CD14-positive monocyte (primary cell): ENCODE results near the gene SYNCRIP. TPM values are rescaled to one million over a fixed set of nuclear protein-coding genes. Genes with fewer than 3 reads are reported as not detected.
"Not testable (repeated sequence)": the region's sequence is repeated elsewhere in the genome, so short reads cannot be mapped to it uniquely, and the experiment has no call there.

Experiments
- DNase-seq, 3 donors: peaks; one replicate each; pipeline ENCODE4 v3.0.0-alpha.2; 2011 to 2022
- H2AFZ ChIP-seq: 2 replicates; pipeline ENCODE4 v1.6.0; 2012; ENCODE audit warnings: mild to moderate bottlenecking, low read depth, low read length, inconsistent platforms; ENCODE audit not compliant: insufficient read depth, poor library complexity, severe bottlenecking
- H3K27ac ChIP-seq, 2 donors: 1 replicate in 1 of 2; 2 replicates in 1 of 2; pipeline ENCODE4 v1.5.1; 2012 to 2013; ENCODE audit warnings: low read length in 2 of 2, control low read depth in 1 of 2, inconsistent platforms in 1 of 2, low read depth in 1 of 2, mild to moderate bottlenecking in 1 of 2
- H3K27me3 ChIP-seq, 2 donors: one replicate each; pipeline versions ENCODE4 v1.6.0 to v1.6.1; 2011 to 2013; ENCODE audit warnings: low read length in 2 of 2; ENCODE audit not compliant: control insufficient read depth in 2 of 2, insufficient read depth in 2 of 2
- H3K36me3 ChIP-seq, 2 donors: replicated peaks in 1 of 2; 1 replicate in 1 of 2; 2 replicates in 1 of 2; pipeline versions ENCODE4 v1.5.1 to v1.6.1; 2012 to 2013; ENCODE audit warnings: low read length in 2 of 2, control low read depth in 1 of 2, inconsistent platforms in 1 of 2, mild to moderate bottlenecking in 1 of 2; ENCODE audit not compliant: insufficient read depth in 2 of 2, control insufficient read depth in 1 of 2
- H3K4me1 ChIP-seq, 2 donors: 1 replicate in 1 of 2; 2 replicates in 1 of 2; pipeline versions ENCODE4 v1.5.1 to v1.6.1; 2012 to 2013; ENCODE audit warnings: low read length in 2 of 2, control low read depth in 1 of 2, inconsistent platforms in 1 of 2, mild to moderate bottlenecking in 1 of 2, moderate library complexity in 1 of 2; ENCODE audit not compliant: insufficient read depth in 2 of 2, control insufficient read depth in 1 of 2
- H3K4me2 ChIP-seq: replicated peaks from 2 replicates; pipeline ENCODE3; 2012; ENCODE audit warnings: low read length, moderate library complexity, mild to moderate bottlenecking; ENCODE audit not compliant: poor library complexity, severe bottlenecking; ENCODE audit errors: extremely low read depth
- H3K4me3 ChIP-seq, 3 experiments: fragments of 200-600 bp in 1 of 3; sonication (generic) in 1 of 3; replicated peaks in 1 of 3; 1 replicate in 2 of 3; 2 replicates in 1 of 3; pipeline ENCODE4 v1.5.1; 2011 to 2013; ENCODE audit warnings: low read length in 3 of 3, mild to moderate bottlenecking in 3 of 3, control low read depth in 2 of 3, low read depth in 2 of 3, inconsistent platforms in 1 of 3, moderate library complexity in 1 of 3
- H3K79me2 ChIP-seq: 2 replicates; pipeline ENCODE4 v1.6.0; 2012; ENCODE audit warnings: mild to moderate bottlenecking, control low read depth, inconsistent platforms, low read length, moderate library complexity; ENCODE audit not compliant: insufficient read depth
- H3K9ac ChIP-seq: 2 replicates; pipeline ENCODE4 v1.6.0; 2017; ENCODE audit warnings: low read length, mild to moderate bottlenecking; ENCODE audit not compliant: insufficient read depth, poor library complexity, severe bottlenecking
- H3K9me3 ChIP-seq, 2 donors: replicated peaks in 1 of 2; 1 replicate in 1 of 2; 2 replicates in 1 of 2; pipeline versions ENCODE4 v1.5.1 to v1.6.1; 2012 to 2013; ENCODE audit warnings: low read length in 2 of 2, control low read depth in 1 of 2; ENCODE audit not compliant: control insufficient read depth in 1 of 2, insufficient read depth in 1 of 2
- H4K20me1 ChIP-seq: 2 replicates; pipeline ENCODE4 v1.6.0; 2012; ENCODE audit warnings: mild to moderate bottlenecking, low read length, control low read depth, moderate library complexity; ENCODE audit not compliant: insufficient read depth
- H3K27ac Mint-ChIP-seq, 7 donors: one replicate each; pipeline ENCODE4 v1.8.0; 2020; ENCODE audit warnings: mild to moderate bottlenecking in 7 of 7, mixed read lengths in 7 of 7, moderate library complexity in 6 of 7, inconsistent platforms in 2 of 7
- H3K27me3 Mint-ChIP-seq, 3 donors: one replicate each; pipeline ENCODE4 v1.8.0; 2021 to 2022; ENCODE audit warnings: low read depth in 3 of 3, mild to moderate bottlenecking in 3 of 3, mixed read lengths in 3 of 3, moderate library complexity in 3 of 3, inconsistent platforms in 1 of 3
- H3K36me3 Mint-ChIP-seq, 2 donors: one replicate each; pipeline ENCODE4 v1.8.0; 2020; ENCODE audit warnings: mixed read lengths in 2 of 2, inconsistent platforms in 1 of 2, mild to moderate bottlenecking in 1 of 2
- H3K4me1 Mint-ChIP-seq: one replicate; pipeline ENCODE4 v1.8.0; 2020; ENCODE audit warnings: mild to moderate bottlenecking, mixed read lengths
- H3K4me3 Mint-ChIP-seq, 2 donors: one replicate each; pipeline ENCODE4 v1.8.0; 2020; ENCODE audit warnings: mild to moderate bottlenecking in 2 of 2, mixed read lengths in 2 of 2, moderate library complexity in 1 of 2
- H3K9me3 Mint-ChIP-seq, 7 donors: one replicate each; pipeline ENCODE4 v1.8.0; 2020 to 2022; ENCODE audit warnings: mixed read lengths in 7 of 7, mild to moderate bottlenecking in 6 of 7, moderate library complexity in 6 of 7, inconsistent platforms in 2 of 7
- WGBS: methylation state at CpG from one replicate; pipeline ENCODE4 v1.1.5; 2013; ENCODE audit warnings: missing lambda C conversion rate; ENCODE audit not compliant: insufficient coverage; 5-methylcytosine and 5-hydroxymethylcytosine counted together
- intact Hi-C, 2 donors: fragments of 100-400 bp; cut with micrococcal nuclease; formaldehyde crosslinking; loops; one replicate each; pipeline versions ENCODE4 v1.15.0 to v1.15.1; 2023
- polyA plus RNA-seq, 3 donors: library from polyadenylated mRNA; depleted of rRNA in 1 of 3; unstranded in 2 of 3; stranded (reverse) in 1 of 3; fragments of 300-500 nt in 2 of 3; fragments of >200 nt in 1 of 3; fragmentation: Illumina TruSeq in 2 of 3; gene quantifications; 1 replicate in 2 of 3; 2 replicates in 1 of 3; pipeline ENCODE4 v1.2.3, GENCODE V29; 2012 to 2021
- small RNA-seq: library from RNA; depleted of rRNA; stranded (forward); fragments of <200 nt; gene quantifications from one replicate; pipeline ENCODE3, GENCODE V24; 2012; ENCODE audit warnings: low read depth; ENCODE audit not compliant: insufficient read length
- TF ChIP-seq, protein P1 (sequence below): fragments of 200-600 bp; IDR thresholded peaks from one replicate; pipeline ENCODE4 v1.8.0; 2022; ENCODE audit warnings: antibody characterized with exemption, mild to moderate bottlenecking

Gene SYNCRIP
- polyA plus RNA-seq, 3 donors: 11.1 to 41.4 (median 36.6) TPM

DNA sequence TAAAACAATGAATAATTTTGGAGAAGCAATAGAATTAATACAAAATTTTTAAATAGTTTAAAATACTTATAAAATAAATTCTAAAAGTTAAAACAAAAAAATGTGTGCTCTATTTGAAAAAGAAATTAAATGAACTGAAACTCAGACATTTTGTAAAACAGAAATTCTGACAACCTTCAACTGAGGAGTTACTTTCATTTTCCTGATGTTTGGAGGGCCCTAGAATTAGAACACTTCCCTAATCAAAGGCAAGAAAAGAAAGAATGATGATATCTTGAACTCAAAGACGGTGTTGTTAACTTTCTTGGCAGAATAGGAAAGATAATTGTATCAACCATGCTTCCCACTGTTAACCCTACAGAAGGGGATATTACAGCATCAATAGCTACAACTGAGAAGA, 77.0 kb downstream of the SYNCRIP start:
- H3K27me3 Mint-ChIP-seq: no peaks in the 10 kb centered on the region
- TF ChIP-seq, protein P1, sequence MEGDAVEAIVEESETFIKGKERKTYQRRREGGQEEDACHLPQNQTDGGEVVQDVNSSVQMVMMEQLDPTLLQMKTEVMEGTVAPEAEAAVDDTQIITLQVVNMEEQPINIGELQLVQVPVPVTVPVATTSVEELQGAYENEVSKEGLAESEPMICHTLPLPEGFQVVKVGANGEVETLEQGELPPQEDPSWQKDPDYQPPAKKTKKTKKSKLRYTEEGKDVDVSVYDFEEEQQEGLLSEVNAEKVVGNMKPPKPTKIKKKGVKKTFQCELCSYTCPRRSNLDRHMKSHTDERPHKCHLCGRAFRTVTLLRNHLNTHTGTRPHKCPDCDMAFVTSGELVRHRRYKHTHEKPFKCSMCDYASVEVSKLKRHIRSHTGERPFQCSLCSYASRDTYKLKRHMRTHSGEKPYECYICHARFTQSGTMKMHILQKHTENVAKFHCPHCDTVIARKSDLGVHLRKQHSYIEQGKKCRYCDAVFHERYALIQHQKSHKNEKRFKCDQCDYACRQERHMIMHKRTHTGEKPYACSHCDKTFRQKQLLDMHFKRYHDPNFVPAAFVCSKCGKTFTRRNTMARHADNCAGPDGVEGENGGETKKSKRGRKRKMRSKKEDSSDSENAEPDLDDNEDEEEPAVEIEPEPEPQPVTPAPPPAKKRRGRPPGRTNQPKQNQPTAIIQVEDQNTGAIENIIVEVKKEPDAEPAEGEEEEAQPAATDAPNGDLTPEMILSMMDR: no peak
- H3K4me1 Mint-ChIP-seq: peaks cover 12% of the 10 kb centered on the region
- Histone ChIP-seq H3K9ac (no peak overlapping the region), H3K27ac (peak overlapping the region in 1 of 2 donors; percentile 11), H3K79me2 (no peaks in the 10 kb centered on the region), H3K27me3 (no peaks in the 10 kb centered on the region), H2AFZ (no peak overlapping the region), H3K9me3 (no peaks in the 10 kb centered on the region), H4K20me1 (no peaks in the 10 kb centered on the region), H3K4me1 (no peaks in the 10 kb centered on the region), H3K4me3 (no peak overlapping the region), H3K36me3 (peaks cover 16 to 81% of the 10 kb centered on the region in 2 donors), H3K4me2 (no peak overlapping the region)
- no peak overlapping the region for H3K4me3 Mint-ChIP-seq
- H3K27ac Mint-ChIP-seq: peak overlapping the region in 3 of 7 donors; percentile 51 to 78 (median 72)
- WGBS: no CpG with 5 or more reads among the region's 1 CpG
- H3K9me3 Mint-ChIP-seq: peaks cover 0 to 7% (median 0%) of the 10 kb centered on the region in 7 donors
- DNase-seq: no peak
- intact Hi-C loops: no loop called here
- H3K36me3 Mint-ChIP-seq: peaks cover 39 to 73% of the 10 kb centered on the region in 2 donors

DNA sequence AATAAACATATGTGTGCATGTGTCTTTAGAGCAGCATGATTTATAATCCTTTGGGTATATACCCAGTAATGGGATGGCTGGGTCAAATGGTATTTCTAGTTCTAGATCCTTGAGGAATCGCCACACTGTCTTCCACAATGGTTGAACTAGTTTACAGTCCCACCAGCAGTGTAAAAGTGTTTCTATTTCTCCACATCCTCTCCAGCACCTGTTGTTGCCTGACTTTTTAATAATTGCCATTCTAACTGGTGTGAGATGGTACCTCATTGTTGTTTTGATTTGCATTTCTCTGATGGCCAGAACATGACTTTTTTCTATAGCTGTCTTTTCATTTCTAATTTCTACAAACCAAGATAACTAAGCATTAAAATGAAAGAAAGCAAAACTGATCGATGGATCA, 78.5 kb downstream of the SYNCRIP start:
- DNase-seq, H2AFZ ChIP-seq, H3K4me1 ChIP-seq, H3K27ac Mint-ChIP-seq, H3K9me3 Mint-ChIP-seq, H3K9me3 ChIP-seq, H3K27ac ChIP-seq, intact Hi-C loops, H4K20me1 ChIP-seq, H3K4me2 ChIP-seq, H3K4me3 Mint-ChIP-seq, H3K4me3 ChIP-seq, H3K27me3 Mint-ChIP-seq, H3K9ac ChIP-seq, H3K79me2 ChIP-seq, H3K27me3 ChIP-seq: not testable (repeated sequence)
- H3K4me1 Mint-ChIP-seq: peaks cover 11% of the 10 kb centered on the region
- no CpG with 5 or more reads among the region's 2 CpGs for WGBS
- peaks cover 23 to 77% of the 10 kb centered on the region in 2 donors for H3K36me3 ChIP-seq
- peaks cover 43 to 76% of the 10 kb centered on the region in 2 donors for H3K36me3 Mint-ChIP-seq

Small RNA genes lying within 50 kb of the gene (small RNA-seq; reads per million reads assigned to genes)
- gene SNORD50B: not detected

Other genes with a start within 250 kb of the SYNCRIP start
- gene NT5E, start 192.8 kb downstream of the SYNCRIP start, polyA plus RNA-seq: under 1 TPM in 2 of 3 donors, not detected in 1; 0.14 to 0.18 TPM
- 10 to 100 TPM; 40.2 to 75.6 (median 73.3) TPM for gene SNX14, start 49.0 kb downstream of the SYNCRIP start, polyA plus RNA-seq